OCI-LY7 (cell line): Measurements from ENCODE around the gene CENPP. TPM values are rescaled to one million over a fixed set of nuclear protein-coding genes. Genes with fewer than 3 reads are reported as not detected.

Experiments used
- BruUV-seq: library from RNA; stranded (reverse); fragments of 400-500 nt; replicated peaks from 2 replicates; lab custom pipeline; 2021; lab: Mats Ljungman, UMichigan
- CTCF ChIA-PET: fragments of 300-600 bp; sonication (Branson Sonifier 250); formaldehyde crosslinking; loops from one replicate; lab custom pipeline; 2022; ENCODE audit warnings: antibody characterized with exemption; ENCODE audit not compliant: unreplicated experiment; lab: Charles Lee
- POLR2A ChIA-PET: fragments of 300-600 bp; sonication (Branson Sonifier 250); formaldehyde crosslinking; loops from one replicate; lab custom pipeline; 2022; ENCODE audit warnings: antibody characterized with exemption; lab: Charles Lee
- DNase-seq: peaks from one replicate; pipeline ENCODE4 v3.0.0-alpha.2; 2015; ENCODE audit warnings: low spot score
- H2AFZ ChIP-seq: fragments of 200-600 bp; sonication (generic), shearing (Covaris generic); 2 replicates; pipeline ENCODE4 v1.6.1; 2014; ENCODE audit warnings: mild to moderate bottlenecking, antibody characterized with exemption, low read length, moderate library complexity
- H3K27ac ChIP-seq: fragments of 200-600 bp; sonication (generic); 2 replicates; pipeline ENCODE4 v1.5.1; 2014; ENCODE audit warnings: mixed run types, low read depth, mild to moderate bottlenecking, moderate library complexity, low read length, inconsistent platforms; ENCODE audit not compliant: poor library complexity, severe bottlenecking
- H3K36me3 ChIP-seq: fragments of 200-600 bp; sonication (generic); 2 replicates; pipeline ENCODE4 v1.6.1; 2014; ENCODE audit warnings: mild to moderate bottlenecking, antibody characterized with exemption, low read length, moderate library complexity, mixed read lengths; ENCODE audit not compliant: insufficient read depth
- H3K4me1 ChIP-seq: fragments of 200-600 bp; sonication (generic); 2 replicates; pipeline ENCODE4 v1.5.1; 2014; ENCODE audit warnings: mild to moderate bottlenecking, low read length; ENCODE audit not compliant: insufficient read depth, poor library complexity, severe bottlenecking
- H3K4me2 ChIP-seq: fragments of 200-600 bp; sonication (generic); 2 replicates; pipeline ENCODE4 v1.6.1; 2014; ENCODE audit warnings: mild to moderate bottlenecking, low read length
- H3K4me3 ChIP-seq: fragments of 200-600 bp; sonication (generic); 2 replicates; pipeline ENCODE4 v1.5.1; 2014; ENCODE audit warnings: mild to moderate bottlenecking, low read depth, low read length; ENCODE audit not compliant: poor library complexity, severe bottlenecking
- H3K79me2 ChIP-seq: fragments of 200-600 bp; sonication (generic); 2 replicates; pipeline ENCODE4 v1.6.1; 2016; ENCODE audit warnings: low read depth, mild to moderate bottlenecking, low read length, moderate library complexity, mixed read lengths; ENCODE audit not compliant: insufficient read depth
- H3K9me2 ChIP-seq: fragments of 200-600 bp; sonication (generic); 2 replicates; pipeline ENCODE4 v1.6.1; 2016; ENCODE audit warnings: mild to moderate bottlenecking, low read length, mixed read lengths; ENCODE audit not compliant: insufficient read depth
- H3K9me3 ChIP-seq: fragments of 200-600 bp; sonication (generic); 2 replicates; pipeline ENCODE4 v1.6.1; 2014; ENCODE audit warnings: mild to moderate bottlenecking, mixed run types, low read length, mixed read lengths
- H4K20me1 ChIP-seq: fragments of 200-600 bp; sonication (generic); 2 replicates; pipeline ENCODE4 v1.6.1; 2014; ENCODE audit warnings: mild to moderate bottlenecking, antibody characterized with exemption, low read length, moderate library complexity, mixed read lengths; ENCODE audit not compliant: insufficient read depth
- CTCF ChIP-seq: fragments of 200-600 bp; sonication (generic); conservative IDR thresholded peaks from 2 replicates; pipeline ENCODE4 v1.5.1; 2014; ENCODE audit warnings: mild to moderate bottlenecking, antibody characterized with exemption, low read length, moderate library complexity, mixed read lengths
- EZH2phosphoT487 ChIP-seq: fragments of 200-600 bp; sonication (generic); IDR thresholded peaks from 2 replicates; pipeline ENCODE4 v1.6.1; 2018; ENCODE audit warnings: low read depth, borderline replicate concordance, mild to moderate bottlenecking, mixed run types, antibody characterized with exemption, low read length, moderate library complexity, mixed read lengths
- intact Hi-C: fragments of 100-400 bp; cut with micrococcal nuclease; formaldehyde crosslinking; loops from one replicate; pipeline ENCODE4 v1.10.0; 2022; ENCODE audit not compliant: unreplicated experiment
- total RNA-seq, 2 experiments: library from RNA; depleted of rRNA in 1 of 2; stranded (reverse); fragments of >200 nt in 1 of 2; shearing (Covaris generic) in 1 of 2; gene quantifications; 2 replicates each; pipeline ENCODE4 v1.2.3, GENCODE V29; 2014 to 2022

Gene CENPP
- total RNA-seq, 2 experiments from 2014 or later, result 25.4 to 30.9 TPM

GRCh38 chr9:92349771-92350739 is 24.3 kb downstream of the CENPP start:
- no peaks in the 10 kb centered on the region for H3K79me2 ChIP-seq
- no peak overlapping the region for H3K4me2 ChIP-seq
- H4K20me1 ChIP-seq, result no peaks in the 10 kb centered on the region
- peaks cover 71% of the 10 kb centered on the region for H3K36me3 ChIP-seq
- TF ChIP-seq CTCF (no peak), EZH2phosphoT487 (no peak)
- CTCF ChIA-PET, result no interaction called here
- H3K9me3 ChIP-seq, result no peaks in the 10 kb centered on the region
- POLR2A ChIA-PET, result no interaction called here
- intact Hi-C loops, result no loop called here
- no peaks in the 10 kb centered on the region for H3K4me1 ChIP-seq
- H3K9me2 ChIP-seq, result no peaks in the 10 kb centered on the region
- H3K4me3 ChIP-seq, result no peak overlapping the region
- BruUV-seq, result no TSS peak
- DNase-seq, result no peak
- no peak overlapping the region for H2AFZ ChIP-seq
- no peak overlapping the region for H3K27ac ChIP-seq

- H3K4me3 ChIP-seq, result no peak overlapping the region
- H3K4me1 ChIP-seq, result no peaks in the 10 kb centered on the region
- intact Hi-C loops, result no loop called here
- H3K27ac ChIP-seq, result no peak overlapping the region
- no peaks in the 10 kb centered on the region for H3K9me2 ChIP-seq
- DNase-seq, result no peak
- TF ChIP-seq EZH2phosphoT487, result no peak
- no peak overlapping the region for H2AFZ ChIP-seq
- no peak overlapping the region for H3K4me2 ChIP-seq
- H3K36me3 ChIP-seq, result peaks cover 69% of the 10 kb centered on the region
- CTCF ChIA-PET, result no interaction called here
- H3K9me3 ChIP-seq, result peaks cover under 1% of the 10 kb centered on the region; the same call in 1 of the 2 replicates
- no peaks in the 10 kb centered on the region for H4K20me1 ChIP-seq
- POLR2A ChIA-PET, result no interaction called here
- BruUV-seq, result no TSS peak
- no peaks in the 10 kb centered on the region for H3K79me2 ChIP-seq
Observed at GRCh38 chr9:92350740-92351133, 25.0 kb downstream of the CENPP start.

- Histone ChIP-seq H4K20me1 (no peaks in the 10 kb centered on the region), H3K4me1 (no peaks in the 10 kb centered on the region), H3K79me2 (no peaks in the 10 kb centered on the region), H3K27ac (no peak overlapping the region), H3K4me2 (no peak overlapping the region), H3K9me2 (no peaks in the 10 kb centered on the region), H2AFZ (no peak overlapping the region), H3K9me3 (peaks cover 10% of the 10 kb centered on the region; the same call in 1 of the 2 replicates), H3K36me3 (peaks cover 62% of the 10 kb centered on the region), H3K4me3 (no peak overlapping the region)
- CTCF ChIA-PET, result no interaction called here
- no TSS peak for BruUV-seq
- no peak for DNase-seq
- POLR2A ChIA-PET, result no interaction called here
- no peak for TF ChIP-seq CTCF
- no peak for TF ChIP-seq EZH2phosphoT487
- intact Hi-C loops, result no loop called here
Observed at GRCh38 chr9:92353051-92353450, 27.3 kb downstream of the CENPP start.
